ENCODE data around the gene SLC25A45. TPM values are rescaled to one million over a fixed set of nuclear protein-coding genes. Genes with fewer than 3 reads are reported as not detected.

Gene SLC25A45
- total RNA-seq, 1 experiment from 2014 or later, result 8.5 TPM

DNA sequence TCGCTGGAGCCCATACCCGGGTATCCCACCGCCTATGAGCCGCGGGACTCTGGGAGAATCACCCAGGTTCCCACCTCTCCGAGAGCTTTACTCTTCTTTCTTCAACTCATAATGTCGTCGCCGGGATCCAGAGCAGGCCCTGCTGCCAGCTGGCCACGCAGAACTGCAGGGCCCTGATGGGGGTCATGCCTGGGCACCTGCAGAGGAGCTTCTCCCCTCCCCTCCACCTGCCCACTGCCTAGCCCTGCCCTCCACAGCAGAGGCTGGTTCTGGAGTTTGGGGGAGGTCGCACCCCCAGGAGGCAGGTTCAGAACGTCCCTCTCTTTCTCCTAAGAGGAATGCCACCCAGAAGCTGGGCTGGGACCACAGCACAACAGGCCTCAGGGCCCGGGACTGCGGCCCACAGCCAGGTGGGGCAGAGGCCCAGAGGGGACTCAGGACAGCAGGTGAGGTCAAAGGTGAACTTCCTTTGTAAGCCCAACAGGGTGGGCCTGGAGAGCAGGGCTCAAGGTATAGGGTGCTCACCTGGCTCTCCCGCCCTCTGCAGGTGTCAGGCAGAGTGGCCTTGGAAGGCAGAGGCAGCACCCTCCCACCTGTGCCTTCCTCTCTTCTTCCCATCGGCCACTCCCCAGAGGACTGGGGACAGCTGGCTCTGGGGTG, 1.9 kb downstream of the SLC25A45 start:
- H3K27me3 ChIP-seq (replicated peaks; ENCODE audit: control insufficient read depth, insufficient read depth, low read length), result no peaks in the 10 kb centered on the region
- Mint-ChIP-seq H3K4me3 (ENCODE audit: unreplicated experiment) (no peak overlapping the region), H3K27me3 (ENCODE audit: insufficient read depth, unreplicated experiment) (no peaks in the 10 kb centered on the region), H3K36me3 (ENCODE audit: insufficient read depth, unreplicated experiment) (peaks cover 14% of the 10 kb centered on the region), H3K4me1 (ENCODE audit: low read depth, unreplicated experiment) (peaks cover 28% of the 10 kb centered on the region), H3K9me3 (ENCODE audit: unreplicated experiment) (no peaks in the 10 kb centered on the region), H3K27ac (ENCODE audit: unreplicated experiment) (peak overlapping the region; percentile 90)
- intact Hi-C loops (cut with micrococcal nuclease; ENCODE audit: unreplicated experiment), result loop anchor here (1.0 kb wide), 1 partner anchor 14 kb away; no protein-coding TSS in a partner anchor
- TF ChIP-seq, protein P1, sequence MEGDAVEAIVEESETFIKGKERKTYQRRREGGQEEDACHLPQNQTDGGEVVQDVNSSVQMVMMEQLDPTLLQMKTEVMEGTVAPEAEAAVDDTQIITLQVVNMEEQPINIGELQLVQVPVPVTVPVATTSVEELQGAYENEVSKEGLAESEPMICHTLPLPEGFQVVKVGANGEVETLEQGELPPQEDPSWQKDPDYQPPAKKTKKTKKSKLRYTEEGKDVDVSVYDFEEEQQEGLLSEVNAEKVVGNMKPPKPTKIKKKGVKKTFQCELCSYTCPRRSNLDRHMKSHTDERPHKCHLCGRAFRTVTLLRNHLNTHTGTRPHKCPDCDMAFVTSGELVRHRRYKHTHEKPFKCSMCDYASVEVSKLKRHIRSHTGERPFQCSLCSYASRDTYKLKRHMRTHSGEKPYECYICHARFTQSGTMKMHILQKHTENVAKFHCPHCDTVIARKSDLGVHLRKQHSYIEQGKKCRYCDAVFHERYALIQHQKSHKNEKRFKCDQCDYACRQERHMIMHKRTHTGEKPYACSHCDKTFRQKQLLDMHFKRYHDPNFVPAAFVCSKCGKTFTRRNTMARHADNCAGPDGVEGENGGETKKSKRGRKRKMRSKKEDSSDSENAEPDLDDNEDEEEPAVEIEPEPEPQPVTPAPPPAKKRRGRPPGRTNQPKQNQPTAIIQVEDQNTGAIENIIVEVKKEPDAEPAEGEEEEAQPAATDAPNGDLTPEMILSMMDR (IDR thresholded peaks at IDR 0.05; ENCODE audit: insufficient read depth in 1 of 2, low read depth in 1 of 2, low read length in 1 of 2, severe bottlenecking in 1 of 2, unreplicated experiment in 1 of 2), result peak; percentile 26 to 77
- H3K4me1 ChIP-seq, result peaks cover 51% of the 10 kb centered on the region
- no peak overlapping the region for H3K4me3 ChIP-seq (ENCODE audit: low read depth, low read length)
- ChIA-PET POLR2A (interaction anchor here (1.0 to 1.1 kb wide), 2 partner anchors 42 to 97 kb away, joined by 3 to 5 read pairs; partner anchors contain the start of gene NEAT1), CTCF (interaction anchor here (0.6 to 3.0 kb wide), 5 partner anchors 10 to 129 kb away, joined by 3 to 23 read pairs (median 5); no protein-coding TSS in a partner anchor)
- H3K36me3 ChIP-seq (ENCODE audit: control insufficient read depth, insufficient read depth, low read length), result no peaks in the 10 kb centered on the region
- H3K9me3 ChIP-seq, result no peaks in the 10 kb centered on the region
- BruUV-seq (replicated peaks), result no TSS peak
- peak; percentile 74 to 87 for DNase-seq

DNA sequence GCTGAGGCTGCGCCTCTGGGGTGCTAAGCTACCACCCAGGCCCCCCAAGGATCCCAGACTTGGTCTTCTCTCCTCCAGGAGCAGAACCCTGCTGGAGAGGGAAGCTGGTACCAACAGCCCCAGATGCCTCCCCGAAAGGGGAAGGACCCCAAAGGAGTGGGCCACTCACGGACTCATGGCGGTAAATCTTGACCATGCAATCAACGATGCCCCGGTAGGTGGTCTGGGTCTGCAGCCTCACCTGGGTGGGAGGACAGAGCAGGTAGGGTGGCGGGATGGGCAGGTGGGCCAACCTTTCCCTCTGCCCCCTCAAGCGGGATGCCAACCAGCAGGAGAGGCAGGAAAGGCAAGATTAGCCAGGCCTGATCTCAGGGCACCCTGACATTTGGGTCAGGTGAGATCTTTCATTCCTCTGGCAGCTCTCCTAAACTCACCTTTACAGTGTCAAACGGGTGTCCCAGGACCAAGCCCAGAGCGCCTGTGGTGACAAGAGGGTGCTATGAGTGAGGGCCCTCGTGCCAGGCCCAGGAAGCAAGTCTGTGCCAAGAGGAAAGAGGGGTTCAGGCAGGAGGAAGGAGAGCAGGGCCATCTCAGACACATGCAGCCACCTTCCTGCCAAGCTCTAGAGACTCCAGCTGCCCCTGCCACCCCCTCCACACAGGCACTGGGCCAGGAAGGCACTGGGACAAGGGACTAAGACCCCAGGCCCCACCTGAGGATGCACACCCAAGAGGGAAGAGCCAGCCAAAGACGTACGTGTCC, 2.6 kb downstream of the SLC25A45 start:
- no peaks in the 10 kb centered on the region for H3K9me3 Mint-ChIP-seq (ENCODE audit: unreplicated experiment)
- peak overlapping the region; percentile 90 for H3K27ac Mint-ChIP-seq (ENCODE audit: unreplicated experiment)
- DNase-seq, result no peak
- ChIA-PET CTCF (interaction anchor here (1.2 to 3.0 kb wide), 3 partner anchors 9 to 130 kb away, joined by 3 to 23 read pairs (median 5); no protein-coding TSS in a partner anchor), POLR2A (interaction anchor here (1.1 kb wide), 1 partner anchor 98 kb away, joined by 3 read pairs; no protein-coding TSS in a partner anchor)
- intact Hi-C loops (cut with micrococcal nuclease; ENCODE audit: unreplicated experiment), result no loop called here
- Histone ChIP-seq H3K4me3 (ENCODE audit: low read depth, low read length) (no peak overlapping the region), H3K36me3 (ENCODE audit: control insufficient read depth, insufficient read depth, low read length) (no peaks in the 10 kb centered on the region), H3K9me3 (no peaks in the 10 kb centered on the region), H3K4me1 (peaks cover 46% of the 10 kb centered on the region), H3K27me3 (replicated peaks; ENCODE audit: control insufficient read depth, insufficient read depth, low read length) (no peaks in the 10 kb centered on the region)
- no TSS peak for BruUV-seq (replicated peaks)
- TF ChIP-seq, protein P1 (IDR thresholded peaks at IDR 0.05; ENCODE audit: insufficient read depth in 1 of 2, low read depth in 1 of 2, low read length in 1 of 2, severe bottlenecking in 1 of 2, unreplicated experiment in 1 of 2), result no peak
- no peak overlapping the region for H3K4me3 Mint-ChIP-seq (ENCODE audit: unreplicated experiment)
- peaks cover 28% of the 10 kb centered on the region for H3K4me1 Mint-ChIP-seq (ENCODE audit: low read depth, unreplicated experiment)
- H3K27me3 Mint-ChIP-seq (ENCODE audit: insufficient read depth, unreplicated experiment), result no peaks in the 10 kb centered on the region
- peaks cover 14% of the 10 kb centered on the region for H3K36me3 Mint-ChIP-seq (ENCODE audit: insufficient read depth, unreplicated experiment)

DNA sequence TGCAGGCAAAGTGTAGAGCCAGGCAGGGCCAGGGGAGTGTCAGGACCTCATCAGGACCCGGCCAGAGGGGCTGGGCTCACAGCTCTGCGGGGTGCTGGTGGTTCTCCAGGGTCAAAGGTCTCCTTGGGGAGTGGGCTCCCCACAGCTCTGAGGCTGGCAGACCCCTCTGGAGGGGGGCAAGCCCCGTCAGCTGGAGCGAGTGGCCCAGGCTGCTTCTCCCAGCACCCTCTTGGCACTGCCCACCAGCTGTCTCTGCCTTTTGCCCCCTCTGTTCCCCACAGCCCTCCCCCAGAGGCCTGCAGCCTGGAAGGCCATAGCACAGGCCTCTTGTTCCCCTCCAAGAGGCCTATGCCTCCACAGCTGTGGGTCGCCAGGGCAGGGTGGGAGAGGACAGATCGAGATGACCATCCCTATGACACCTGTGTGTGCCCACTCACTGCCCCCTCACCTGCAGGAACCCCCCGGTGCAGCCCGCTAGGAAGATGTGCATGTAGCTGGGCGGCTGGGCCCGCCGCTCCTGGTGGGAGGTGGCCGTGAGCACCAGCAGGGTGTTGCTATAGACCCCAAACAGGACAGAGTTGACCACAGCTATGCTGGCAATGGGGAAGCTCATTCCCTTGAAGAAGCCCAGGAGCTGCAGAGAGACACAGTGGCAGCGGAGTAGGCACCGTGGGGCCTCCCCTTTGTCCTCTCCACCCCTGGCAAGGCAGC, 3.4 kb downstream of the SLC25A45 start:
- Mint-ChIP-seq H3K4me3 (ENCODE audit: unreplicated experiment) (no peak overlapping the region), H3K9me3 (ENCODE audit: unreplicated experiment) (no peaks in the 10 kb centered on the region), H3K27ac (ENCODE audit: unreplicated experiment) (peak overlapping the region; percentile 54), H3K27me3 (ENCODE audit: insufficient read depth, unreplicated experiment) (no peaks in the 10 kb centered on the region), H3K4me1 (ENCODE audit: low read depth, unreplicated experiment) (peaks cover 25% of the 10 kb centered on the region), H3K36me3 (ENCODE audit: insufficient read depth, unreplicated experiment) (peaks cover 12% of the 10 kb centered on the region)
- intact Hi-C loops (cut with micrococcal nuclease; ENCODE audit: unreplicated experiment), result no loop called here
- TF ChIP-seq, protein P1 (IDR thresholded peaks at IDR 0.05; ENCODE audit: insufficient read depth in 1 of 2, low read depth in 1 of 2, low read length in 1 of 2, severe bottlenecking in 1 of 2, unreplicated experiment in 1 of 2), result no peak
- H3K4me1 ChIP-seq, result peaks cover 46% of the 10 kb centered on the region
- H3K9me3 ChIP-seq, result no peaks in the 10 kb centered on the region
- no peak overlapping the region for H3K4me3 ChIP-seq (ENCODE audit: low read depth, low read length)
- no peaks in the 10 kb centered on the region for H3K27me3 ChIP-seq (replicated peaks; ENCODE audit: control insufficient read depth, insufficient read depth, low read length)
- no peak for DNase-seq
- BruUV-seq (replicated peaks), result no TSS peak
- ChIA-PET CTCF (interaction anchor here (1.2 kb wide), 3 partner anchors 12 to 131 kb away, joined by 3 to 5 read pairs (median 3); no protein-coding TSS in a partner anchor), POLR2A (interaction anchor here (0.5 to 1.1 kb wide), 2 partner anchors 52 to 98 kb away, joined by 3 read pairs; no protein-coding TSS in a partner anchor)
- no peaks in the 10 kb centered on the region for H3K36me3 ChIP-seq (ENCODE audit: control insufficient read depth, insufficient read depth, low read length)
